GM12872 (cell line): Measurements from ENCODE around the gene PLEKHG2.

ENCODE experiments used
- CTCF ChIP-seq: IDR thresholded peaks from 3 replicates; pipeline ENCODE4 v1.5.1; 2011; ENCODE audit warnings: low read depth, mild to moderate bottlenecking, low read length, moderate library complexity; ENCODE audit not compliant: insufficient read depth

The PLEKHG2 gene

GRCh38 chr19:39444598-39445195, 32.2 kb downstream of the PLEKHG2 start:
- no peak for TF ChIP-seq CTCF

GRCh38 chr19:39445196-39446111, 33.0 kb downstream of the PLEKHG2 start, which contains the start of gene SUPT5H:
TSS of gene SUPT5H (plus strand) at chr19:39445582. CDS start at chr19:39445891, 309 bp downstream.
- no peak for TF ChIP-seq CTCF

- TF ChIP-seq CTCF = no peak
Observed at GRCh38 chr19:39446365-39447084, 34.1 kb downstream of the PLEKHG2 start.

GRCh38 chr19:39448271-39448670, 35.8 kb downstream of the PLEKHG2 start:
- no peak for TF ChIP-seq CTCF

GRCh38 chr19:39449116-39449797, 36.8 kb downstream of the PLEKHG2 start:
- no peak for TF ChIP-seq CTCF

- no peak for TF ChIP-seq CTCF
Observed at GRCh38 chr19:39463403-39463802, 50.9 kb downstream of the PLEKHG2 start.
